Calu3 (cell line): ENCODE data around the gene UBR3. TPM values are rescaled to one million over a fixed set of nuclear protein-coding genes. Genes with fewer than 3 reads are reported as not detected.
A peak's percentile ranks its signal among the peaks of the same experiment; 100 is the strongest.

Experiments used
- Bru-seq: library from RNA; stranded (reverse); fragments of 400-500 nt; gene quantifications from one replicate; lab custom pipeline; 2021; lab: Mats Ljungman, UMichigan
- BruChase-seq, 2 experiments: library from RNA; stranded (reverse); fragments of 400-500 nt; gene quantifications; one replicate each; lab custom pipeline; 2021; lab: Mats Ljungman, UMichigan
- BruUV-seq: library from RNA; stranded (reverse); fragments of 400-500 nt; replicated peaks from 2 replicates; lab custom pipeline; 2021; lab: Mats Ljungman, UMichigan
- CTCF ChIA-PET: fragments of 300-600 bp; sonication (Branson Sonifier 250); formaldehyde crosslinking; loops from one replicate; lab custom pipeline; 2022; ENCODE audit warnings: antibody characterized with exemption; lab: Charles Lee
- DNase-seq: peaks from one replicate; pipeline ENCODE4 v3.0.0; 2022
- H3K27ac Mint-ChIP-seq: one replicate; pipeline ENCODE4 v1.8.0; 2022; ENCODE audit warnings: mixed read lengths; ENCODE audit not compliant: unreplicated experiment
- H3K27me3 Mint-ChIP-seq: one replicate; pipeline ENCODE4 v1.8.0; 2022; ENCODE audit warnings: mixed read lengths; ENCODE audit not compliant: unreplicated experiment
- H3K36me3 Mint-ChIP-seq: one replicate; pipeline ENCODE4 v1.8.0; 2022; ENCODE audit warnings: mild to moderate bottlenecking, moderate library complexity, mixed read lengths; ENCODE audit not compliant: insufficient read depth, unreplicated experiment
- H3K4me1 Mint-ChIP-seq: one replicate; pipeline ENCODE4 v1.8.0; 2022; ENCODE audit warnings: mild to moderate bottlenecking, low read depth, mixed read lengths; ENCODE audit not compliant: unreplicated experiment
- H3K4me3 Mint-ChIP-seq: one replicate; pipeline ENCODE4 v1.8.0; 2022; ENCODE audit warnings: mild to moderate bottlenecking, low read depth, moderate library complexity, mixed read lengths; ENCODE audit not compliant: unreplicated experiment
- H3K9me3 Mint-ChIP-seq: one replicate; pipeline ENCODE4 v1.8.0; 2022; ENCODE audit warnings: low read depth, mixed read lengths; ENCODE audit not compliant: unreplicated experiment
- intact Hi-C: fragments of 100-400 bp; cut with micrococcal nuclease; formaldehyde crosslinking; loops from one replicate; pipeline ENCODE4 v1.10.0; 2022; ENCODE audit not compliant: unreplicated experiment
- long read RNA-seq: library from polyadenylated mRNA; stranded (forward); transcript quantifications from one replicate; pipeline ENCODE4 v2.0.0, GENCODE V29; 2022
- total RNA-seq: library from RNA; stranded (reverse); gene quantifications from 2 replicates; pipeline ENCODE4 v1.2.3, GENCODE V29; 2022
- TF ChIP-seq, protein P1 (sequence below): fragments of 200-600 bp; IDR thresholded peaks from one replicate; pipeline ENCODE4 v1.8.0; 2022; ENCODE audit warnings: antibody characterized with exemption; ENCODE audit not compliant: unreplicated experiment

UBR3 gene
- total RNA-seq (30.6 and 33.1 TPM in 2 replicates), Bru-seq, nascent RNA (percentile 81 among the genes with signal in this experiment), BruChase-seq, experiment 1, labeled RNA remaining after a 6-hour chase (percentile 73 among the genes with signal in this experiment), BruChase-seq, experiment 2, labeled RNA remaining after a 2-hour chase (percentile 69 among the genes with signal in this experiment)
- long read RNA-seq, full-length matches to known transcripts, result 2 of 5 reads
- long read RNA-seq, partial matches to known transcripts, result 0 of 5 reads
- long read RNA-seq, other reads (novel, unspliced or antisense), result 3 of 5 reads

GRCh38 chr2:169827272-169828140, at the start of gene UBR3:
TSS of gene UBR3 (plus strand) at chr2:169827454. CDS start at chr2:169827508, 54 bp downstream.
- TF ChIP-seq, protein P1, sequence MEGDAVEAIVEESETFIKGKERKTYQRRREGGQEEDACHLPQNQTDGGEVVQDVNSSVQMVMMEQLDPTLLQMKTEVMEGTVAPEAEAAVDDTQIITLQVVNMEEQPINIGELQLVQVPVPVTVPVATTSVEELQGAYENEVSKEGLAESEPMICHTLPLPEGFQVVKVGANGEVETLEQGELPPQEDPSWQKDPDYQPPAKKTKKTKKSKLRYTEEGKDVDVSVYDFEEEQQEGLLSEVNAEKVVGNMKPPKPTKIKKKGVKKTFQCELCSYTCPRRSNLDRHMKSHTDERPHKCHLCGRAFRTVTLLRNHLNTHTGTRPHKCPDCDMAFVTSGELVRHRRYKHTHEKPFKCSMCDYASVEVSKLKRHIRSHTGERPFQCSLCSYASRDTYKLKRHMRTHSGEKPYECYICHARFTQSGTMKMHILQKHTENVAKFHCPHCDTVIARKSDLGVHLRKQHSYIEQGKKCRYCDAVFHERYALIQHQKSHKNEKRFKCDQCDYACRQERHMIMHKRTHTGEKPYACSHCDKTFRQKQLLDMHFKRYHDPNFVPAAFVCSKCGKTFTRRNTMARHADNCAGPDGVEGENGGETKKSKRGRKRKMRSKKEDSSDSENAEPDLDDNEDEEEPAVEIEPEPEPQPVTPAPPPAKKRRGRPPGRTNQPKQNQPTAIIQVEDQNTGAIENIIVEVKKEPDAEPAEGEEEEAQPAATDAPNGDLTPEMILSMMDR, result no peak
- peak within 1 kb of the TSS; percentile 66 for H3K27ac Mint-ChIP-seq

GRCh38 chr2:169778446-169778845, 48.8 kb upstream of the UBR3 start:
- no peak for DNase-seq
- intact Hi-C loops, result no loop called here
- Mint-ChIP-seq H3K27me3 (no peaks in the 10 kb centered on the region), H3K9me3 (no peaks in the 10 kb centered on the region), H3K36me3 (no peaks in the 10 kb centered on the region), H3K4me1 (no peaks in the 10 kb centered on the region), H3K27ac (no peak overlapping the region), H3K4me3 (no peak overlapping the region)
- TF ChIP-seq, protein P1, result no peak
- BruUV-seq, result no TSS peak
- CTCF ChIA-PET, result no interaction called here

More at GRCh38 chr2:169827272-169828140, at the start of gene UBR3:
- CTCF ChIA-PET, result interaction anchor here (0.5 to 2.4 kb wide), 7 partner anchors 37 to 444 kb away, joined by 3 to 11 read pairs (median 3); no protein-coding TSS in a partner anchor
- peaks cover 49% of the 10 kb centered on the region for H3K36me3 Mint-ChIP-seq
- BruUV-seq, result no TSS peak
- peak within 1 kb of the TSS; percentile 91 for H3K4me3 Mint-ChIP-seq
- intact Hi-C loops, result loop anchor here (5.0 kb wide), 1 partner anchor 50 kb away; no protein-coding TSS in a partner anchor
- peaks cover 37% of the 10 kb centered on the region for H3K4me1 Mint-ChIP-seq
- no peaks in the 10 kb centered on the region for H3K27me3 Mint-ChIP-seq
- peaks cover 2% of the 10 kb centered on the region for H3K9me3 Mint-ChIP-seq
- peak; percentile 96 for DNase-seq

GRCh38 chr2:169781249-169782013, 45.8 kb upstream of the UBR3 start:
- no peak overlapping the region for H3K27ac Mint-ChIP-seq
- CTCF ChIA-PET, result no interaction called here
- BruUV-seq, result no TSS peak
- TF ChIP-seq, protein P1, result no peak
- no peak overlapping the region for H3K4me3 Mint-ChIP-seq
- H3K4me1 Mint-ChIP-seq, result no peaks in the 10 kb centered on the region
- intact Hi-C loops, result no loop called here
- no peaks in the 10 kb centered on the region for H3K36me3 Mint-ChIP-seq
- H3K27me3 Mint-ChIP-seq, result no peaks in the 10 kb centered on the region
- no peak for DNase-seq
- H3K9me3 Mint-ChIP-seq, result no peaks in the 10 kb centered on the region

DNA sequence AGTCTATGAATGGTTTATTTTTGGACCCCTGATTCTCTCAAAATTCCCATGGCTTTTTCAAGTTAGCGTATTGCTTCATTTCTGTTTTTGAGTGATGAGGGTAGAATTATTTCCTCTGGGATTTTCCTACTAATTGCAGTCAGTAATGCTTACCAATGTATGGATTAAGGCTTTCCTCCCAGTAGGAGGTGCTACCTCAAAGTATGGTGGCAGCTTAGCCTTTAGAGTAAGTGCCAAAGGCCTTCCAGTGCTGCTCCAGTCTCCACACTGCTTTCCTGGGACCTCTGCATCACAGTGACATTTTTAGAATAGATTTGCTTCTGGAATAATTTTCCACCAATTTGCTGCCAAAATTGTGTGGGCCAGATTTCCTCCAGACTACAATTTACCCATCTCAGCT, 44.7 kb upstream of the UBR3 start:
- TF ChIP-seq, protein P1, result no peak
- Mint-ChIP-seq H3K36me3 (no peaks in the 10 kb centered on the region), H3K4me1 (no peaks in the 10 kb centered on the region), H3K27me3 (no peaks in the 10 kb centered on the region), H3K27ac (no peak overlapping the region), H3K4me3 (no peak overlapping the region), H3K9me3 (no peaks in the 10 kb centered on the region)
- CTCF ChIA-PET, result no interaction called here
- no TSS peak for BruUV-seq
- intact Hi-C loops, result no loop called here
- DNase-seq, result no peak
